ENCODE measurements around the gene S100A1.
"Not testable (repeated sequence)": the region's sequence is repeated elsewhere in the genome, so short reads cannot be mapped to it uniquely, and the experiment has no call there.

The S100A1 gene

GRCh38 chr1:153658400-153659174 is 30.4 kb downstream of the S100A1 start, which contains the start of gene SNAPIN:
SNAPIN (plus strand) TSS chr1:153658703; CDS start chr1:153658744, 41 bp downstream.
- DNase-seq = peak; percentile 89

- DNase-seq = no peak
Measured at GRCh38 chr1:153659175-153659534, 30.9 kb downstream of the S100A1 start.

GRCh38 chr1:153659656-153660055 is 31.4 kb downstream of the S100A1 start:
- no peak for DNase-seq

GRCh38 chr1:153661111-153661708 is 33.0 kb downstream of the S100A1 start:
- DNase-seq = peak; percentile 38

GRCh38 chr1:153662269-153662668 is 34.0 kb downstream of the S100A1 start:
- DNase-seq = no peak

GRCh38 chr1:153663211-153663610 is 35.0 kb downstream of the S100A1 start:
- DNase-seq = peak; percentile 42

- no peak for DNase-seq
Measured at GRCh38 chr1:153667439-153667838, 39.2 kb downstream of the S100A1 start.

GRCh38 chr1:153668672-153669071 is 40.4 kb downstream of the S100A1 start:
- not testable (repeated sequence) for DNase-seq

- no peak for DNase-seq
Measured at GRCh38 chr1:153669606-153670005, 41.4 kb downstream of the S100A1 start.

GRCh38 chr1:153670257-153670858 is 42.1 kb downstream of the S100A1 start:
- no peak for DNase-seq

- DNase-seq = peak; percentile 100
Measured at GRCh38 chr1:153670859-153671627, 42.8 kb downstream of the S100A1 start, which contains the start of gene ILF2. ILF2 (minus strand) TSS chr1:153670993; CDS start chr1:153670922, 71 bp downstream.

GRCh38 chr1:153671628-153672353 is 43.6 kb downstream of the S100A1 start:
- DNase-seq = peak; percentile 28

GRCh38 chr1:153673511-153673910 is 45.3 kb downstream of the S100A1 start:
- DNase-seq = no peak

- DNase-seq = peak; percentile 33
Measured at GRCh38 chr1:153677718-153678518, 49.7 kb downstream of the S100A1 start.

- DNase-seq = peak; percentile 20
Measured at GRCh38 chr1:153678519-153679336, 50.5 kb downstream of the S100A1 start, which contains the start of gene NPR1. NPR1 (plus strand) TSS chr1:153678688; CDS start chr1:153679109, 421 bp downstream.

- no peak for DNase-seq
Measured at GRCh38 chr1:153679337-153680119, 51.3 kb downstream of the S100A1 start.

- DNase-seq = no peak
Measured at GRCh38 chr1:153680120-153680403, 51.8 kb downstream of the S100A1 start.
